K562 (cell line): ENCODE results near the gene LRRC15. TPM values are rescaled to one million over a fixed set of nuclear protein-coding genes. Genes with fewer than 3 reads are reported as not detected.

Experiments
- ATAC-seq: fragments of 200-7000 bp; cut with Tn5 transposase; 3 replicates; pipeline ENCODE4 v1.9.1; 2020; ENCODE audit warnings: moderate library complexity
- BruUV-seq: library from RNA; stranded (reverse); fragments of 400-500 nt; replicated peaks from 2 replicates; lab custom pipeline; 2021; lab: Mats Ljungman, UMichigan
- CTCF ChIA-PET: fragments of 300-600 bp; formaldehyde crosslinking; extraction: SDS; loops from one replicate; lab custom pipeline; 2021; ENCODE audit warnings: low intra/inter-chr PET ratio; lab: Yijun Ruan, JAX
- POLR2A ChIA-PET: fragments of 300-600, 350-650 bp; sonication (Branson Sonifier 250); formaldehyde crosslinking; extraction: SDS; loops from one replicate; lab custom pipeline; 2021; ENCODE audit warnings: antibody characterized with exemption, inconsistent platforms; lab: Yijun Ruan, JAX
- DNase-seq, 4 experiments: peaks; one replicate each; pipeline versions ENCODE4 v3.0.0 to v3.0.0-alpha.2; 2011 to 2018; ENCODE audit warnings: low spot score in 3 of 4, mixed read lengths in 3 of 4; ENCODE audit errors: extremely low read depth in 1 of 4
- FAIRE-seq: peaks from 2 replicates; lab custom pipeline; 2011; peaks lifted over from hg19 to GRCh38; lab: Jason Lieb, UNC
- H2AFZ ChIP-seq: 2 replicates; pipeline ENCODE4 v1.6.0; 2011; ENCODE audit warnings: low read depth, low read length, control low read depth, inconsistent platforms
- H3K27ac ChIP-seq: fragments of 200-600 bp; 3 replicates; pipeline ENCODE4 v1.8.0; 2011; ENCODE audit warnings: low read depth, mild to moderate bottlenecking, control low read depth, inconsistent platforms, low read length, moderate library complexity, mixed read lengths; ENCODE audit errors: extremely low read depth
- H3K27me3 ChIP-seq, 2 experiments: fragments of 300-600 bp in 1 of 2; 2 replicates in 1 of 2; 3 replicates in 1 of 2; pipeline versions ENCODE4 v1.6.0 to v1.8.0; 2011; ENCODE audit warnings: inconsistent platforms in 2 of 2, low read length in 2 of 2, mild to moderate bottlenecking in 1 of 2, mixed read lengths in 1 of 2, moderate library complexity in 1 of 2; ENCODE audit not compliant: control insufficient read depth in 2 of 2, insufficient read depth in 2 of 2
- H3K36me3 ChIP-seq: fragments of 300-600 bp; 3 replicates; pipeline ENCODE4 v1.8.0; 2011; ENCODE audit warnings: mild to moderate bottlenecking, low read length, inconsistent platforms; ENCODE audit not compliant: control insufficient read depth, insufficient read depth
- H3K4me1 ChIP-seq, 2 experiments: fragments of 200-600 bp in 1 of 2; replicated peaks in 1 of 2; 2 replicates in 1 of 2; 3 replicates in 1 of 2; pipeline versions ENCODE4 v1.5.1 to v1.8.0; 2011; ENCODE audit warnings: inconsistent platforms in 2 of 2, low read length in 2 of 2, mild to moderate bottlenecking in 1 of 2, mixed read lengths in 1 of 2, moderate library complexity in 1 of 2; ENCODE audit not compliant: control insufficient read depth in 2 of 2, insufficient read depth in 2 of 2
- H3K4me2 ChIP-seq: 2 replicates; pipeline ENCODE4 v1.6.1; 2011; ENCODE audit warnings: low read length, control low read depth, inconsistent platforms, mixed read lengths; ENCODE audit not compliant: insufficient read depth
- H3K4me3 ChIP-seq: fragments of 200-600 bp; sonication (generic), shearing (Covaris generic); 2 replicates; pipeline ENCODE4 v1.5.1; 2016; ENCODE audit warnings: control low read depth, inconsistent platforms
- H3K79me2 ChIP-seq: fragments of 200-600 bp; 3 replicates; pipeline ENCODE4 v1.8.0; 2011; ENCODE audit warnings: low read length, inconsistent platforms; ENCODE audit not compliant: control insufficient read depth, insufficient read depth
- H3K9ac ChIP-seq, 2 experiments: 2 replicates each; pipeline versions ENCODE4 v1.6.0 to v1.6.1; 2011; ENCODE audit warnings: low read depth in 2 of 2, low read length in 2 of 2, control low read depth in 1 of 2, inconsistent platforms in 1 of 2, mild to moderate bottlenecking in 1 of 2, mixed read lengths in 1 of 2; ENCODE audit not compliant: insufficient read depth in 1 of 2
- H3K9me1 ChIP-seq: one replicate; pipeline ENCODE4 v1.6.0; 2011; ENCODE audit warnings: inconsistent platforms, mild to moderate bottlenecking, low read length, moderate library complexity; ENCODE audit not compliant: control insufficient read depth, insufficient read depth
- H3K9me3 ChIP-seq: replicated peaks from 2 replicates; pipeline ENCODE4 v1.5.1; 2011; ENCODE audit warnings: low read depth, low read length, inconsistent platforms; ENCODE audit not compliant: control insufficient read depth, insufficient read depth
- H4K20me1 ChIP-seq: replicated peaks from 2 replicates; pipeline ENCODE4 v1.6.1; 2011; ENCODE audit warnings: low read length, inconsistent platforms, mixed read lengths; ENCODE audit not compliant: control insufficient read depth, insufficient read depth
- BRD9 ChIP-seq: fragments of 450-650 bp; IDR thresholded peaks from 2 replicates; pipeline ENCODE4 v1.6.1; 2018; ENCODE audit warnings: low read depth; ENCODE audit not compliant: partially characterized antibody
- FOXM1 ChIP-seq, 2 experiments: fragments of 450-650 bp in 1 of 2; sonication (generic) in 1 of 2; formaldehyde crosslinking in 1 of 2; IDR thresholded peaks; 2 replicates each; pipeline versions ENCODE4 v1.6.1 to v1.9.0; 2017 to 2022; ENCODE audit warnings: low read depth in 2 of 2, mild to moderate bottlenecking in 2 of 2, missing genetic modification reagents in 1 of 2, moderate library complexity in 1 of 2
- POLR2A ChIP-seq: fragments of 450-650 bp; conservative IDR thresholded peaks from 2 replicates; pipeline ENCODE4 v1.6.1; 2016
- POLR2AphosphoS5 ChIP-seq: IDR thresholded peaks from 2 replicates; pipeline ENCODE4 v1.6.1; 2011; ENCODE audit warnings: mild to moderate bottlenecking, low read depth, low read length, moderate library complexity; ENCODE audit not compliant: control insufficient read depth, insufficient read depth
- POLR2B ChIP-seq: fragments of 450-650 bp; IDR thresholded peaks from 2 replicates; pipeline ENCODE4 v1.6.1; 2018; ENCODE audit warnings: low read depth; ENCODE audit not compliant: partially characterized antibody
- POLR2G ChIP-seq: fragments of 200-400 bp; formaldehyde crosslinking; IDR thresholded peaks from 2 replicates; pipeline ENCODE4 v1.6.1; 2017; ENCODE audit warnings: low read depth, mild to moderate bottlenecking, antibody characterized with exemption, low read length, moderate library complexity
- ZFPM2 ChIP-seq: fragments of 250-450 bp; sonication (Bioruptor Pico); IDR thresholded peaks from 2 replicates; pipeline ENCODE4 v1.5.1; 2022; ENCODE audit warnings: mild to moderate bottlenecking
- ZNF764 ChIP-seq: fragments of 250-450 bp; sonication (Bioruptor Pico); IDR thresholded peaks from 2 replicates; pipeline ENCODE4 v1.4.0; 2020; ENCODE audit warnings: low read depth, mild to moderate bottlenecking, moderate library complexity
- WGBS: fragments of 100-300 bp; shearing (Covaris generic); methylation state at CpG from one replicate; pipeline ENCODE4 v1.1.6; 2016; ENCODE audit warnings: low coverage, mixed read lengths; ENCODE audit not compliant: insufficient coverage; ENCODE audit errors: missing lambda C conversion rate; 5-methylcytosine and 5-hydroxymethylcytosine counted together
- in situ Hi-C: fragments of 300-500 bp; cut with MboI; formaldehyde crosslinking; loops from 4 replicates; pipeline ENCODE4 v1.15.0; 2018; ENCODE audit warnings: inconsistent platforms, mixed read lengths
- intact Hi-C: fragments of 100-400 bp; cut with micrococcal nuclease; formaldehyde crosslinking; loops from 2 replicates; pipeline ENCODE4 v1.14.2; 2022
- polyA plus RNA-seq, 8 experiments: library from polyadenylated mRNA; depleted of rRNA in 4 of 8; stranded (reverse) in 5 of 8; unstranded in 3 of 8; fragments of >200 nt; fragmentation: Nextera tagmentation in 2 of 8; fragmentation: Illumina TruSeq in 1 of 8; extraction: Ambion mirVana in 2 of 8; extraction: Trizol in 1 of 8; gene quantifications; 2 replicates each; pipeline versions ENCODE4 v1.2.1 to v1.2.3, GENCODE V29; 2011 to 2014; ENCODE audit warnings: inconsistent platforms in 1 of 8, missing spikeins in 1 of 8
- total RNA-seq, 7 experiments: library from RNA; depleted of rRNA in 6 of 7; stranded (reverse); fragments of >200 nt in 6 of 7; fragmentation: Illumina TruSeq in 2 of 7; extraction: Trizol in 2 of 7; gene quantifications; 2 replicates each; pipeline versions ENCODE4 v1.2.1 to v1.2.3, GENCODE V29; 2011 to 2021; ENCODE audit warnings: low replicate concordance in 1 of 7
- TF ChIP-seq, protein P1 (sequence below), 2 experiments: IDR thresholded peaks; 2 replicates each; pipeline ENCODE4 v1.6.1; 2012; ENCODE audit warnings: improper control_type of control experiment in 2 of 2, low read depth in 2 of 2, low read length in 2 of 2, borderline replicate concordance in 1 of 2
- TF ChIP-seq, protein P2 (sequence below): IDR thresholded peaks from 2 replicates; pipeline ENCODE4 v1.6.1; 2016; ENCODE audit warnings: missing genetic modification characterization, missing compliant biosample characterization
- TF ChIP-seq, protein P3 (sequence below): sonication (generic); formaldehyde crosslinking; IDR thresholded peaks from 2 replicates; pipeline ENCODE4 v1.8.1; 2023; ENCODE audit warnings: mild to moderate bottlenecking, missing genetic modification reagents
- TF ChIP-seq, protein P4 (sequence below): conservative IDR thresholded peaks from 2 replicates; pipeline ENCODE4 v1.6.1; 2011; ENCODE audit warnings: low read depth, mild to moderate bottlenecking, low read length; ENCODE audit not compliant: control insufficient read depth

LRRC15 gene
- total and polyA plus RNA-seq, 9 of the 15 experiments (the other 6 are each of a cell fraction or from before 2014, with no cell fraction given), result not detected

DNA sequence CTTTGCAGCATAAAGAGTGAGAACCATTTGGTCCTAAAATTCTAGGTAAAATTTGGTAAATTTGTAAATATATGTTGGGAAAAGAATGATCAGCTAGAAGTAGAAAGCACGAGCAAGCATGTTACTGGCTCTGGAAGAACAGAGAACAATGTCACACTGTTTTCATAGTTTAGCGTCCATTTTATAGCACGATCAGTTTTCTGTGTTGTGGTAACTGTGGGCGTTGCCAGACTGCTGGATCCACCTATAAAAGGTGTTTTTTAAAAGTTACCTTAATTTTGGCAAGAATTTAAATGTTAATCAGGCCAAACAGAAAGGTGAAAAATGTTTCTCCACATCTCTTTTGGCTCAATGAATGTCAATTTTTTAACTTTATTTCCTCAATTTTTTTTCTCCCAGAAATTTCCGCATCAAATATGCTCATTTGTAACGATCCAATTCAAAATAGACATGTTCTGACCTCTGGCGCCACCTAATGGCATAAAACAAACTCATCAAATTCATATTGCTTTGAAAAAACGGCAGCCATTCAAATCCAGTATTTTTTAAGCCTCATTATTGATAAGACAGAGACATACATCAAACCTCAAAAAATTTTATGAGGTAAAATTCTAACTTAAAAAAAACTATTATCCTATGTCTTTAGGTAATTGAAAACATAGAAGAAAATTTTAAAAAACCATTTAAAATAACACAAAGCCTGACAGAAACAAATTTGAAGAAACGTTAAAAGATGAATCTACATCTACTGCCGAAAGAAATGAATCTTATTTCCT is 35.0 kb upstream of the LRRC15 start (continued):
- 0 out of 2 replicates have a peak, but pooled peaks have one; percentile 19 for TF ChIP-seq FOXM1 (IDR thresholded peaks at IDR 0.05; ENCODE audit: low read depth)
- TF ChIP-seq FOXM1 (CRISPR knock-in tag; IDR thresholded peaks at IDR 0.05; ENCODE audit: low read depth), result no peak
- TF ChIP-seq ZFPM2 (CRISPR knock-in tag), result no peak
- TF ChIP-seq, protein P1, sequence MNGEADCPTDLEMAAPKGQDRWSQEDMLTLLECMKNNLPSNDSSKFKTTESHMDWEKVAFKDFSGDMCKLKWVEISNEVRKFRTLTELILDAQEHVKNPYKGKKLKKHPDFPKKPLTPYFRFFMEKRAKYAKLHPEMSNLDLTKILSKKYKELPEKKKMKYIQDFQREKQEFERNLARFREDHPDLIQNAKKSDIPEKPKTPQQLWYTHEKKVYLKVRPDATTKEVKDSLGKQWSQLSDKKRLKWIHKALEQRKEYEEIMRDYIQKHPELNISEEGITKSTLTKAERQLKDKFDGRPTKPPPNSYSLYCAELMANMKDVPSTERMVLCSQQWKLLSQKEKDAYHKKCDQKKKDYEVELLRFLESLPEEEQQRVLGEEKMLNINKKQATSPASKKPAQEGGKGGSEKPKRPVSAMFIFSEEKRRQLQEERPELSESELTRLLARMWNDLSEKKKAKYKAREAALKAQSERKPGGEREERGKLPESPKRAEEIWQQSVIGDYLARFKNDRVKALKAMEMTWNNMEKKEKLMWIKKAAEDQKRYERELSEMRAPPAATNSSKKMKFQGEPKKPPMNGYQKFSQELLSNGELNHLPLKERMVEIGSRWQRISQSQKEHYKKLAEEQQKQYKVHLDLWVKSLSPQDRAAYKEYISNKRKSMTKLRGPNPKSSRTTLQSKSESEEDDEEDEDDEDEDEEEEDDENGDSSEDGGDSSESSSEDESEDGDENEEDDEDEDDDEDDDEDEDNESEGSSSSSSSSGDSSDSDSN (IDR thresholded peaks at IDR 0.05; ENCODE audit: borderline replicate concordance in 1 of 2, low read depth in 2 of 2, low read length in 2 of 2), result no peak
- TF ChIP-seq BRD9, result no peak

DNA sequence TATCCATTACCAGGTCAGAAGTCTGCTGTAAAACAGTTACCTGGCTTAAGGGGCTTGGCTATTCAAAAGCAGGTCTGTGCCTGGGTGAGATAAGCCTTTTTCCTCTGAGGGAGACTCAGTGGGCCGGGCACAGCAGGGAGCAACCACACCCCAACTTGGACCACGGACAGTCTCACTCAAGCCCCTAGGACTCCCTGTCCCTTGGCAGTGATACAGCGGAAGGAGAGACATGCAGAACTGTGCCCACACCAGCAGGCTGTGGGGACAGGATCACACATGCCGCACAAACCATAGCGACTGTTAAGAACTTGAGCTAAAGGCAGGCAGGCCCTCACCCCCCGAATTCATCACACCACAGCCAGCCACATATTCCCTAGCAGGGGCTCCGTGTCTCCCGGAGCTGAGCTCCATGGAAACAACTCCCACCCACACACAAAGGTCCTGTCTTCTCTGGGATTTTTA is 32.4 kb upstream of the LRRC15 start:
- Histone ChIP-seq H3K9me3 (no peaks in the 10 kb centered on the region), H3K4me3 (no peak overlapping the region), H2AFZ (no peak overlapping the region), H4K20me1 (no peaks in the 10 kb centered on the region), H3K36me3 (peaks cover 25% of the 10 kb centered on the region), H3K4me1 (peaks cover 0 to 11% of the 10 kb centered on the region in 2 experiments; a peak in 3 of 5 replicates), H3K9ac (peak overlapping the region in 1 of 2 experiments; percentile 61; a peak in 1 of 4 replicates), H3K4me2 (no peak overlapping the region), H3K79me2 (no peaks in the 10 kb centered on the region), H3K27ac (no peak overlapping the region), H3K27me3 (no peaks in the 10 kb centered on the region), H3K9me1 (no peaks in the 10 kb centered on the region)
- FAIRE-seq (no peak), DNase-seq (peak in 1 of 4 experiments; percentile 22), ATAC-seq (peak; percentile 76)
- no TSS peak for BruUV-seq
- 46% methylated on average over 8 of the region's 8 CpGs for WGBS
- POLR2A ChIA-PET, result interaction anchor here (0.5 to 0.8 kb wide), 3 partner anchors 16 to 180 kb away, joined by 3 read pairs; no protein-coding TSS in a partner anchor
- CTCF ChIA-PET, result no interaction called here
- intact Hi-C loops (no loop called here), in situ Hi-C loops (loop anchor here (5.0 kb wide), 1 partner anchor 65 kb away; no protein-coding TSS in a partner anchor)
- TF ChIP-seq, protein P2, sequence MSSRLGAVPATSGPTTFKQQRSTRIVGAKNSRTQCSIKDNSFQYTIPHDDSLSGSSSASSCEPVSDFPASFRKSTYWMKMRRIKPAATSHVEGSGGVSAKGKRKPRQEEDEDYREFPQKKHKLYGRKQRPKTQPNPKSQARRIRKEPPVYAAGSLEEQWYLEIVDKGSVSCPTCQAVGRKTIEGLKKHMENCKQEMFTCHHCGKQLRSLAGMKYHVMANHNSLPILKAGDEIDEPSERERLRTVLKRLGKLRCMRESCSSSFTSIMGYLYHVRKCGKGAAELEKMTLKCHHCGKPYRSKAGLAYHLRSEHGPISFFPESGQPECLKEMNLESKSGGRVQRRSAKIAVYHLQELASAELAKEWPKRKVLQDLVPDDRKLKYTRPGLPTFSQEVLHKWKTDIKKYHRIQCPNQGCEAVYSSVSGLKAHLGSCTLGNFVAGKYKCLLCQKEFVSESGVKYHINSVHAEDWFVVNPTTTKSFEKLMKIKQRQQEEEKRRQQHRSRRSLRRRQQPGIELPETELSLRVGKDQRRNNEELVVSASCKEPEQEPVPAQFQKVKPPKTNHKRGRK, result no peak
- TF ChIP-seq POLR2G (peak; percentile 22; the same call in 1 of the 2 replicates), POLR2B (peak; percentile 44), POLR2AphosphoS5 (peak; percentile 53; the same call in 1 of the 2 replicates), POLR2A (peak; percentile 63; the same call in 1 of the 2 replicates), ZNF764 (CRISPR knock-in tag) (no peak)
- TF ChIP-seq, protein P3, sequence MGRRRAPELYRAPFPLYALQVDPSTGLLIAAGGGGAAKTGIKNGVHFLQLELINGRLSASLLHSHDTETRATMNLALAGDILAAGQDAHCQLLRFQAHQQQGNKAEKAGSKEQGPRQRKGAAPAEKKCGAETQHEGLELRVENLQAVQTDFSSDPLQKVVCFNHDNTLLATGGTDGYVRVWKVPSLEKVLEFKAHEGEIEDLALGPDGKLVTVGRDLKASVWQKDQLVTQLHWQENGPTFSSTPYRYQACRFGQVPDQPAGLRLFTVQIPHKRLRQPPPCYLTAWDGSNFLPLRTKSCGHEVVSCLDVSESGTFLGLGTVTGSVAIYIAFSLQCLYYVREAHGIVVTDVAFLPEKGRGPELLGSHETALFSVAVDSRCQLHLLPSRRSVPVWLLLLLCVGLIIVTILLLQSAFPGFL (CRISPR knock-in tag), result no peak
- TF ChIP-seq, protein P4, sequence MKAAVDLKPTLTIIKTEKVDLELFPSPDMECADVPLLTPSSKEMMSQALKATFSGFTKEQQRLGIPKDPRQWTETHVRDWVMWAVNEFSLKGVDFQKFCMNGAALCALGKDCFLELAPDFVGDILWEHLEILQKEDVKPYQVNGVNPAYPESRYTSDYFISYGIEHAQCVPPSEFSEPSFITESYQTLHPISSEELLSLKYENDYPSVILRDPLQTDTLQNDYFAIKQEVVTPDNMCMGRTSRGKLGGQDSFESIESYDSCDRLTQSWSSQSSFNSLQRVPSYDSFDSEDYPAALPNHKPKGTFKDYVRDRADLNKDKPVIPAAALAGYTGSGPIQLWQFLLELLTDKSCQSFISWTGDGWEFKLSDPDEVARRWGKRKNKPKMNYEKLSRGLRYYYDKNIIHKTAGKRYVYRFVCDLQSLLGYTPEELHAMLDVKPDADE, result no peak
